HepG2 (cell line): ENCODE data around the gene LIME1. TPM values are rescaled to one million over a fixed set of nuclear protein-coding genes. Genes with fewer than 3 reads are reported as not detected.

Source experiments
- AKAP8 ChIP-seq: sonication (generic); formaldehyde crosslinking; IDR thresholded peaks from 2 replicates; pipeline ENCODE4 v1.5.1; 2020; ENCODE audit warnings: mild to moderate bottlenecking, missing genetic modification reagents
- ASH2L ChIP-seq: fragments of 300-600, 200-600 bp; sonication (generic); IDR thresholded peaks from 2 replicates; pipeline ENCODE4 v1.7.0; 2017; ENCODE audit warnings: low read depth, mild to moderate bottlenecking, moderate library complexity, mixed read lengths, low read length; ENCODE audit not compliant: insufficient read length
- CSRNP1 ChIP-seq: sonication (generic); formaldehyde crosslinking; IDR thresholded peaks from 2 replicates; pipeline ENCODE4 v1.8.1; 2023; ENCODE audit warnings: mild to moderate bottlenecking, missing genetic modification reagents
- DR1 ChIP-seq: sonication (generic); formaldehyde crosslinking; IDR thresholded peaks from 2 replicates; pipeline ENCODE4 v1.8.0; 2021; ENCODE audit warnings: mild to moderate bottlenecking, missing genetic modification reagents, inconsistent platforms
- KLF15 ChIP-seq: sonication (generic); formaldehyde crosslinking; IDR thresholded peaks from 2 replicates; pipeline ENCODE4 v1.8.1; 2023; ENCODE audit warnings: borderline replicate concordance, mild to moderate bottlenecking, inconsistent platforms, missing genetic modification reagents, mixed read lengths
- MTF2 ChIP-seq: sonication (generic); formaldehyde crosslinking; IDR thresholded peaks from 2 replicates; pipeline ENCODE4 v1.5.0; 2020; ENCODE audit warnings: missing genetic modification reagents, borderline replicate concordance
- NFIC ChIP-seq: IDR thresholded peaks from 2 replicates; pipeline ENCODE4 v1.6.1; 2012; ENCODE audit warnings: mild to moderate bottlenecking, low read length, inconsistent platforms
- SIN3B ChIP-seq: fragments of 150-350 bp; IDR thresholded peaks from 2 replicates; pipeline ENCODE4 v1.6.1; 2014; ENCODE audit warnings: low read length
- SNAPC4 ChIP-seq: sonication (generic); formaldehyde crosslinking; IDR thresholded peaks from 2 replicates; pipeline ENCODE4 v1.4.0; 2020; ENCODE audit warnings: mild to moderate bottlenecking, missing genetic modification reagents
- TRIM24 ChIP-seq: sonication (generic); formaldehyde crosslinking; IDR thresholded peaks from 2 replicates; pipeline ENCODE4 v1.8.0; 2022; ENCODE audit warnings: mild to moderate bottlenecking, missing genetic modification reagents
- XBP1 ChIP-seq: sonication (generic); formaldehyde crosslinking; IDR thresholded peaks from 2 replicates; pipeline ENCODE4 v1.5.0; 2020; ENCODE audit warnings: missing genetic modification reagents
- ZC3H4 ChIP-seq: sonication (generic); formaldehyde crosslinking; IDR thresholded peaks from 2 replicates; pipeline ENCODE4 v1.4.0; 2020; ENCODE audit warnings: missing genetic modification reagents, borderline replicate concordance
- ZFP62 ChIP-seq: sonication (generic); formaldehyde crosslinking; IDR thresholded peaks from 2 replicates; pipeline ENCODE4 v1.4.0; 2020; ENCODE audit warnings: missing genetic modification reagents
- ZNF180 ChIP-seq: sonication (generic); formaldehyde crosslinking; IDR thresholded peaks from 2 replicates; pipeline ENCODE4 v1.4.0; 2020; ENCODE audit warnings: low read depth, missing genetic modification reagents, borderline replicate concordance
- ZNF282 ChIP-seq: fragments of 450-650 bp; IDR thresholded peaks from 2 replicates; pipeline ENCODE4 v1.6.1; 2018; ENCODE audit not compliant: partially characterized antibody
- ZNF563 ChIP-seq: sonication (generic); formaldehyde crosslinking; IDR thresholded peaks from 2 replicates; pipeline ENCODE4 v1.8.0; 2022; ENCODE audit warnings: mild to moderate bottlenecking, moderate library complexity, missing genetic modification reagents
- ZNF576 ChIP-seq: sonication (generic); formaldehyde crosslinking; IDR thresholded peaks from 2 replicates; pipeline ENCODE4 v1.4.0; 2020; ENCODE audit warnings: mild to moderate bottlenecking, missing genetic modification reagents
- ZNF766 ChIP-seq: sonication (generic); formaldehyde crosslinking; IDR thresholded peaks from 2 replicates; pipeline ENCODE4 v1.5.0; 2020; ENCODE audit warnings: missing genetic modification reagents, borderline replicate concordance
- ZNF776 ChIP-seq: sonication (generic); formaldehyde crosslinking; IDR thresholded peaks from 2 replicates; pipeline ENCODE4 v1.4.0; 2020; ENCODE audit warnings: mild to moderate bottlenecking, missing genetic modification reagents
- ZNF788 ChIP-seq: sonication (generic); formaldehyde crosslinking; IDR thresholded peaks from 2 replicates; pipeline ENCODE4 v1.5.0; 2020; ENCODE audit warnings: mild to moderate bottlenecking, missing genetic modification reagents, borderline replicate concordance
- ZUFSP ChIP-seq: sonication (generic); formaldehyde crosslinking; IDR thresholded peaks from 2 replicates; pipeline ENCODE4 v1.9.0; 2021; ENCODE audit warnings: missing genetic modification reagents, mild to moderate bottlenecking, borderline replicate concordance
- polyA plus RNA-seq, 8 experiments: library from polyadenylated mRNA; depleted of rRNA in 3 of 8; stranded (reverse) in 7 of 8; unstranded in 1 of 8; fragments of >200 nt; fragmentation: Illumina TruSeq in 4 of 8; extraction: Trizol in 4 of 8; gene quantifications; 2 replicates each; pipeline versions ENCODE4 v1.2.1 to v1.2.3, GENCODE V29; 2011 to 2016; ENCODE audit warnings: low read depth in 4 of 8, missing spikeins in 1 of 8, mixed read lengths in 1 of 8; ENCODE audit not compliant: insufficient read depth in 1 of 8
- total RNA-seq, 5 experiments: library from RNA; depleted of rRNA; stranded (reverse); fragments of >200 nt; fragmentation: Illumina TruSeq; extraction: Trizol; gene quantifications; 2 replicates each; pipeline ENCODE4 v1.2.3, GENCODE V29; 2016; ENCODE audit warnings: low read depth in 1 of 5

The LIME1 gene
- total and polyA plus RNA-seq, 2 of the 13 experiments (the other 11 are each of a cell fraction or from before 2014, with no cell fraction given) = 13.0 to 61.5 TPM

- no peak for TF ChIP-seq ZUFSP (CRISPR knock-in tag)
- peak; percentile 84; the same call in 1 of the 2 replicates for TF ChIP-seq ZNF180 (CRISPR knock-in tag)
- TF ChIP-seq SIN3B = no peak
- TF ChIP-seq CSRNP1 (CRISPR knock-in tag) = peak; percentile 26; the same call in 1 of the 2 replicates
- peak; percentile 36; the same call in 1 of the 2 replicates for TF ChIP-seq XBP1
- peak; percentile 85 for TF ChIP-seq ZNF576 (CRISPR knock-in tag)
- TF ChIP-seq ASH2L = peak; percentile 56
- TF ChIP-seq AKAP8 (CRISPR knock-in tag) = peak; percentile 67
- TF ChIP-seq ZFP62 (CRISPR knock-in tag) = no peak
- TF ChIP-seq MTF2 (CRISPR knock-in tag) = peak; percentile 73
- TF ChIP-seq TRIM24 (CRISPR knock-in tag) = no peak
- peak; percentile 62; the same call in 1 of the 2 replicates for TF ChIP-seq ZNF766 (CRISPR knock-in tag)
- TF ChIP-seq SNAPC4 (CRISPR knock-in tag) = peak; percentile 85
- peak; percentile 70; the same call in 1 of the 2 replicates for TF ChIP-seq ZNF563
- peak; percentile 98 for TF ChIP-seq ZNF282
- TF ChIP-seq KLF15 (CRISPR knock-in tag) = no peak; the same call in none of the 2 replicates
- no peak; the same call in 1 of the 2 replicates for TF ChIP-seq NFIC
- peak; percentile 94 for TF ChIP-seq ZNF788 (CRISPR knock-in tag)
- peak; percentile 79 for TF ChIP-seq DR1 (CRISPR knock-in tag)
- peak; percentile 90; the same call in 1 of the 2 replicates for TF ChIP-seq ZNF776 (CRISPR knock-in tag)
- TF ChIP-seq ZC3H4 (CRISPR knock-in tag) = peak; percentile 81; the same call in 1 of the 2 replicates
Measured at GRCh38 chr20:63737945-63738686, 1.7 kb downstream of the LIME1 start (continued).
